ENCODE results near the gene DNAJB1.

DNAJB1 gene

GRCh38 chr19:14496029-14496833, 22.0 kb downstream of the DNAJB1 start, which contains the start of gene GIPC1:
TSS of gene GIPC1 (minus strand) at chr19:14496127. CDS start at chr19:14482976, 13,151 bp downstream.
- DNase-seq (ENCODE audit: low spot score) = peak; percentile 82

DNA sequence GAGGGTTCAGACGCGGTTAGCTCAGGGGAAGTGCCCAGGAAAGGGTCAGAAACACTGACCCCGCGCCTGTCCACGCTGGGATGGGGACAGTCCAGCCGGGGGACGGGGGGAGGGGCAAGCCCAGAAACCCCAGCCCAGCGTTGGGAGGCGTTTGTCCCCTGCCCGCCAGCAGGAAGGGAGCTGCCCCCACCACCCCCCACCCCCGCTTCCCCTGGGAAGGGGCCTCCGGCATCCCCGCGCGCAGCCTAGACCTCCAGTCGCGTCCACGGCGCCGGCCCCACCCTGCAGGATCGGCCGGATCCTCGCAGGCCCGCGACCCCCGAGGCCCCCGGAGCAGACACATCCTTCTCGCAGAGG, 22.5 kb downstream of the DNAJB1 start:
- DNase-seq (ENCODE audit: low spot score) = no peak

GRCh38 chr19:14494910-14495671, 23.1 kb downstream of the DNAJB1 start:
- no peak for DNase-seq (ENCODE audit: low spot score)

DNA sequence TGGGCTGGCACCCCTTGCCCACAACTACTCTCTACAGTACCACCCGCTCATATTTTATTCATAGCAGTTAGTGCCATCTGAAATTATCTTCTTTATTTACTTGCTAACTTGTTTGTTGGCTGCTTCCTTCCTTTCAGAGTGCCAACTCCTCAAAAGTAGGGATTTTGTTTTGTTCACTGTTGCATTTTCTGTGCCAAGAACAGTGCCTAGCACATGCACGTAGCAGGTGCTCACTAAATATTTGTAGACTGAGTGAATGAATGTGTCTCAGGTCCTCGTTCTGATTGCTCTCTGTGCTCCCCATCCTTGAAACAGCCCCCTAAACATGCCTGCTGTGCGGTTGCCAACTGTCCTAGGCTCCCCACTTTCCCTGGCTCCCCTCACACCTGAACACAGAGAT, 23.8 kb downstream of the DNAJB1 start:
- no peak for DNase-seq (ENCODE audit: low spot score)

GRCh38 chr19:14492756-14493337, 25.4 kb downstream of the DNAJB1 start:
- no peak for DNase-seq (ENCODE audit: low spot score)

GRCh38 chr19:14487370-14488125, 30.6 kb downstream of the DNAJB1 start:
- no peak for DNase-seq (ENCODE audit: low spot score)

GRCh38 chr19:14482172-14482941, 35.8 kb downstream of the DNAJB1 start:
- no peak for DNase-seq (ENCODE audit: low spot score)

GRCh38 chr19:14480700-14481079, 37.5 kb downstream of the DNAJB1 start:
- no peak for DNase-seq (ENCODE audit: low spot score)

DNA sequence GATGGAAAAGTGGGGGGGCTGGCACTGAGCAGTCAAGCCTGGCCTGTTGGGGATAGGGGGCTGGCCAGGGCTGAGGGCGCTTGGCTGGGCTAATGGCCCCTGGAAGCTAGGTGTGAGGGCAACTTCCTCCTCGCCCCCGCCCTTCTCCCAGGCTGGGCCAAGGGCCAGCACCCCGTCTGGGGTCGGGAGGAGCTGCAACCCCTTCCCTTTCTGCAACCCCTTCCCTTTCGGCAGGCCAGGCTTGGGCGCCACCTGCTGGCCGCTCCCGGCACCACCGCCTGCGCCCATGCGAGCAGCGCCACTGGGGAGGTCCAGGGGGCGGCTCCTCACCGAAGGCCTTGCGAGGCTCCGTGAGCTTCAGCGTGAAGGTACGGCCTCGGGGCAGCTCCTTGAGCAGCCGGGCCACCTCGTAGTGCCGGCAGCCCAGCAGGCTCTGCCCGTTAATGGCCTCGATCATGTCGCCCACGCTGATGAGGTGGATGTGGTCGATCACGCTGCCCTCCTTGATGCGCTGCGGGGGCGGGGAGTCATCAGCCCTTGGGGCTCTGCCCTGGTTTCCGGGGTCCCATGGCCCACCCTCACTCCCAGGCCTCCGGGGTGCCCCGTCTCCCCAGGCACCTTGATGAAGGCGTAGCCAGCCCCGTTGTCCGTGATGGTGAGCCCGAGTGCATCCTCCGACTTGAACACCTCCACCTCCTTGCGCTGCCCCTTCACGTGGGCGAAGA, 38.1 kb downstream of the DNAJB1 start:
- DNase-seq (ENCODE audit: low spot score) = peak; percentile 65

DNA sequence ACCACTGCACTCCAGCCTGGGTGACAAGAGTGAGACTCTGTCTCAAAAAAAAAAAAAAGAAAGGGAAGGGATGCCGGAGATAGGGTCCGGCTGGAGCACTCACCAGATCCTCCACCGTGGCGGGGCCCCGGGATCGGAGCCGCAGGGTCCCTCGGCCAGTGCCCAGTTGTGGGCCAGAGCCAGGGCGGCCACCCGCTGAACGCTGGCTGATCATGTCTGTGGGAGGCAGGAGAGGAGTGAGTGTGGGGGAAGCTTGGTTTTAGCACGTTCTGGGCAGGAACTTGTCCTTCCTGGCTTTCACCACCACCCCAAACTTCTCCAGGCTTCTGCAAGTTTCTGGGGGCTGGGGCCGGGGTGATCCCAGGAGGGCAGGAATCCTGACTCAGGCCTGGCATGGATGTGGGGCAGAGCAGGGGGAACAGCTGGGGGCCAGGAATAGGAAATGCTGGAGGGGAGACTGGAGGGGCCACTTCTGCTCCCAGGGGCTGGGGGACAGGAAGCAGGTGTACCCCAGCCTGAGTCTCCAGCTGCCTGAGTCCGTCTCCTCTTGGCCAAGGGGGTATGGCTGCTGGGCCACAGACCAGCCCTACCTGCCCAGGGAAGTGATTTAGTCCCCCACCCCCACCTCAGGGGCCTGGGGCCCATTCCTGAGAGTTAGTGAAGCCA, 38.8 kb downstream of the DNAJB1 start:
- no peak for DNase-seq (ENCODE audit: low spot score)

GRCh38 chr19:14478113-14478545, 40.1 kb downstream of the DNAJB1 start:
- no peak for DNase-seq (ENCODE audit: low spot score)

- no peak for DNase-seq (ENCODE audit: low spot score)
Measured at GRCh38 chr19:14477418-14478112, 40.6 kb downstream of the DNAJB1 start.

DNA sequence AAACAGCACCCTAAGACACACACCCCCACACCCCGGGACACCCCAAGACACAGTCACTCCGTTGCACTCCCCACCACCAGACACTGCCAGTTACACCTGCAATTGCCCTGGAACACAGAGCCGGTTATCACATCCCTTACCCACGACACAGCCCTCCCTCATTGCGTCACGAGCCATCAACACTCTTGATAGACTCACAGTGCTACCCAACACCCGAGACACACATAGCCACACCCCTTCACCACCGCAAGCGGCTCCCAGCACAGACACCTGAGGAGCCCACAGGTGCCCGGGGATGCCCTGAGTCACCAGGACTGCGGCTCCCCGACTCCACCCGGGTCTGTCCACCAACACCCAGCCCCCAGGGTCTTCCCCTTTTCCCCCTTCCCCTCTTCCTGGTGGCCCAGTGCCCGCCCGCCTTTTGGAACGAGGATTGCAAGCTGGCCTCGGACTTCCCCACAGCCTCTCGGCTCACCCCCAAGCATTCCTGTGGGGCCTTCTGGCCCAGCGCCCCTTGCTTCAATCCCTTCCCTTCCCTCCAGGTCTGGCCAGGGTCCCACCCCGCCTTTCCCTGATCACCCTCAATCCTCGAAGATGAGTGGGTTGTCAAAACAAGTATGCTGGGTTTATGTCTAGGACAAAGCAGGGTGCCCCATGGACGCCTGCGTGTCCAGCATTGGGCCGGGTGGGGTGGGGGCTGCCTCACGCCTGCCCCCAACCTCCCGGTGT, 41.4 kb downstream of the DNAJB1 start:
- DNase-seq (ENCODE audit: low spot score) = no peak

- DNase-seq (ENCODE audit: low spot score) = no peak
Measured at GRCh38 chr19:14476327-14476672, 41.9 kb downstream of the DNAJB1 start.

GRCh38 chr19:14475251-14476073, 42.7 kb downstream of the DNAJB1 start, which contains the start of gene PTGER1:
TSS of gene PTGER1 (minus strand) at chr19:14475354. CDS start at chr19:14474320, 1,034 bp downstream.
- peak; percentile 17 for DNase-seq (ENCODE audit: low spot score)

DNA sequence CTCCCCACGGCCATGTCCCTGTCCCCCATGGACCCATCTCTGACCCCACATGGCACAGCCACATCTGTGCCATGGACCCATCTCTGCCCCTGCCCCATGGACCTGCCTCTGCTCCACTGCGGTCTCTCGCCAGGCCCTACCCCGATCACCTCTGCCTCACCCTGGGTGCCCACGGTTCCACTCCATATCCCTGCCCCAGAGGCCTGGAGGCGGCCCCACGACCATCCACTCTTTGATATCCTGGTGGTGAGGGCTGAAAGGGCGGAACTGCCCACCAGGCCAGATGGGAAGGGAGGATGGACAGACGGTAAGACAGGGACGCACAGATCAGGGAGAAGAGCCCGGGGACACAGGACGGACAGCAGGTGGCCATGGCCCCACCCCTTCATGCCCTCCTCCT, 43.4 kb downstream of the DNAJB1 start:
- no peak for DNase-seq (ENCODE audit: low spot score)

- no peak for DNase-seq (ENCODE audit: low spot score)
Measured at GRCh38 chr19:14473978-14474578, 44.1 kb downstream of the DNAJB1 start.

Measured in activated CD4-positive, alpha-beta T cell treated with anti-CD3 and anti-CD28 coated beads, Interleukin-2, Interleukin-4, amounts not matched to agents 100 ng/mL and 50 ng/mL, durations not matched to agents 16 hours and 8 hours (primary cell).